WTC11 (cell line): Measurements from ENCODE around the gene GPR155. TPM values are rescaled to one million over a fixed set of nuclear protein-coding genes. Genes with fewer than 3 reads are reported as not detected.

Experiments
- ATAC-seq: fragments of 200-7000 bp; cut with Tn5 transposase; 2 replicates; pipeline ENCODE4 v1.10.0; 2021; ENCODE audit warnings: mild to moderate bottlenecking, moderate library complexity
- CTCF ChIA-PET: fragments of 300-600 bp; sonication (Branson Sonifier 250); formaldehyde crosslinking; loops from one replicate; lab custom pipeline; 2021; ENCODE audit warnings: antibody characterized with exemption; lab: Charles Lee
- POLR2A ChIA-PET: fragments of 350-600 bp; sonication (Branson Sonifier 250); formaldehyde crosslinking; loops from one replicate; lab custom pipeline; 2021; ENCODE audit warnings: antibody characterized with exemption; lab: Charles Lee
- DNase-seq: peaks from one replicate; pipeline ENCODE4 v3.0.0; 2021; ENCODE audit warnings: low spot score
- H3K27ac Mint-ChIP-seq: 2 replicates; pipeline ENCODE4 v1.8.0; 2021; ENCODE audit warnings: mixed read lengths
- H3K27me3 Mint-ChIP-seq: 2 replicates; pipeline ENCODE4 v1.8.0; 2021; ENCODE audit warnings: low read depth, mild to moderate bottlenecking, moderate library complexity, mixed read lengths
- H3K36me3 Mint-ChIP-seq: 2 replicates; pipeline ENCODE4 v1.8.0; 2021; ENCODE audit warnings: mixed read lengths
- H3K4me1 Mint-ChIP-seq: 2 replicates; pipeline ENCODE4 v1.8.0; 2022; ENCODE audit warnings: mixed read lengths
- H3K4me3 Mint-ChIP-seq: 2 replicates; pipeline ENCODE4 v1.8.0; 2021; ENCODE audit warnings: mild to moderate bottlenecking, moderate library complexity, mixed read lengths
- H3K9me3 Mint-ChIP-seq: 2 replicates; pipeline ENCODE4 v1.8.0; 2021; ENCODE audit warnings: mixed read lengths
- ATF2 ChIP-seq: sonication (generic); formaldehyde crosslinking; IDR thresholded peaks from 2 replicates; pipeline ENCODE4 v1.8.1; 2022; ENCODE audit warnings: low read depth, missing genetic modification reagents, borderline replicate concordance
- ATF3 ChIP-seq: sonication (generic); formaldehyde crosslinking; conservative IDR thresholded peaks from 2 replicates; pipeline ENCODE4 v1.8.1; 2022; ENCODE audit warnings: mild to moderate bottlenecking, missing genetic modification reagents
- CREB1 ChIP-seq: sonication (generic); formaldehyde crosslinking; IDR thresholded peaks from 2 replicates; pipeline ENCODE4 v1.8.0; 2023; ENCODE audit warnings: mild to moderate bottlenecking, missing genetic modification reagents
- CREM ChIP-seq: sonication (generic); formaldehyde crosslinking; IDR thresholded peaks from 2 replicates; pipeline ENCODE4 v1.8.1; 2022; ENCODE audit warnings: mild to moderate bottlenecking, missing genetic modification reagents, moderate library complexity
- EMX1 ChIP-seq: fragments of 250-450 bp; sonication (Bioruptor Pico); IDR thresholded peaks from 2 replicates; pipeline ENCODE4 v1.8.0; 2021; ENCODE audit warnings: mild to moderate bottlenecking
- FOXJ3 ChIP-seq: sonication (generic); formaldehyde crosslinking; IDR thresholded peaks from 2 replicates; pipeline ENCODE4 v1.9.0; 2021; ENCODE audit warnings: missing genetic modification reagents, mild to moderate bottlenecking, borderline replicate concordance
- FOXP1 ChIP-seq: sonication (generic); formaldehyde crosslinking; IDR thresholded peaks from 2 replicates; pipeline ENCODE4 v1.8.0; 2022; ENCODE audit warnings: missing genetic modification reagents, mild to moderate bottlenecking, moderate library complexity, borderline replicate concordance
- IRF1 ChIP-seq: sonication (generic); formaldehyde crosslinking; IDR thresholded peaks from 2 replicates; pipeline ENCODE4 v1.8.0; 2023; ENCODE audit warnings: missing genetic modification reagents
- JAZF1 ChIP-seq: fragments of 250-450 bp; sonication (Bioruptor Pico); IDR thresholded peaks from 2 replicates; pipeline ENCODE4 v1.9.0; 2021; ENCODE audit warnings: moderate library complexity, mild to moderate bottlenecking, inconsistent platforms
- JUN ChIP-seq: sonication (generic); formaldehyde crosslinking; IDR thresholded peaks from 2 replicates; pipeline ENCODE4 v1.8.0; 2023; ENCODE audit warnings: mild to moderate bottlenecking, missing genetic modification reagents
- KAT7 ChIP-seq: sonication (generic); formaldehyde crosslinking; IDR thresholded peaks from 2 replicates; pipeline ENCODE4 v1.8.1; 2023; ENCODE audit warnings: missing genetic modification reagents, mild to moderate bottlenecking, borderline replicate concordance
- MAX ChIP-seq: sonication (generic); formaldehyde crosslinking; IDR thresholded peaks from 2 replicates; pipeline ENCODE4 v1.8.0; 2022; ENCODE audit warnings: mild to moderate bottlenecking, missing genetic modification reagents
- MYBL2 ChIP-seq: sonication (generic); formaldehyde crosslinking; IDR thresholded peaks from 2 replicates; pipeline ENCODE4 v1.8.1; 2023; ENCODE audit warnings: mild to moderate bottlenecking, moderate library complexity, missing genetic modification reagents
- NFATC4 ChIP-seq: fragments of 250-450 bp; sonication (Bioruptor Pico); IDR thresholded peaks from 2 replicates; pipeline ENCODE4 v1.9.0; 2021; ENCODE audit warnings: mild to moderate bottlenecking
- NFE2L1 ChIP-seq: sonication (generic); formaldehyde crosslinking; IDR thresholded peaks from 2 replicates; pipeline ENCODE4 v1.8.1; 2023; ENCODE audit warnings: missing genetic modification reagents
- NFYB ChIP-seq: sonication (generic); formaldehyde crosslinking; conservative IDR thresholded peaks from 2 replicates; pipeline ENCODE4 v1.8.0; 2022; ENCODE audit warnings: low read depth, missing genetic modification reagents
- OVOL2 ChIP-seq: fragments of 250-450 bp; sonication (Bioruptor Pico); IDR thresholded peaks from 2 replicates; pipeline ENCODE4 v1.9.0; 2021; ENCODE audit warnings: mild to moderate bottlenecking, borderline replicate concordance
- RORB ChIP-seq: fragments of 250-450 bp; sonication (Bioruptor Pico); IDR thresholded peaks from 2 replicates; pipeline ENCODE4 v1.9.0; 2021; ENCODE audit warnings: mild to moderate bottlenecking
- SMAD3 ChIP-seq: sonication (generic); formaldehyde crosslinking; IDR thresholded peaks from 2 replicates; pipeline ENCODE4 v1.8.0; 2022; ENCODE audit warnings: missing genetic modification reagents, mild to moderate bottlenecking, borderline replicate concordance
- SMAD4 ChIP-seq: sonication (generic); formaldehyde crosslinking; IDR thresholded peaks from 2 replicates; pipeline ENCODE4 v1.8.0; 2022; ENCODE audit warnings: mild to moderate bottlenecking, missing genetic modification reagents
- SP1 ChIP-seq: sonication (generic); formaldehyde crosslinking; conservative IDR thresholded peaks from 2 replicates; pipeline ENCODE4 v1.8.1; 2022; ENCODE audit warnings: missing genetic modification reagents
- TEAD1 ChIP-seq: sonication (generic); formaldehyde crosslinking; IDR thresholded peaks from 2 replicates; pipeline ENCODE4 v1.8.0; 2022; ENCODE audit warnings: mild to moderate bottlenecking, missing genetic modification reagents
- TEAD4 ChIP-seq: sonication (generic); formaldehyde crosslinking; IDR thresholded peaks from 2 replicates; pipeline ENCODE4 v1.8.0; 2022; ENCODE audit warnings: mild to moderate bottlenecking, missing genetic modification reagents
- ZMAT4 ChIP-seq: fragments of 250-450 bp; sonication (Bioruptor Pico); IDR thresholded peaks from 2 replicates; pipeline ENCODE4 v1.9.0; 2021; ENCODE audit warnings: mild to moderate bottlenecking
- ZNF281 ChIP-seq: sonication (generic); formaldehyde crosslinking; IDR thresholded peaks from 2 replicates; pipeline ENCODE4 v1.8.0; 2023; ENCODE audit warnings: mild to moderate bottlenecking, missing genetic modification reagents
- ZNF512 ChIP-seq: sonication (generic); formaldehyde crosslinking; IDR thresholded peaks from 2 replicates; pipeline ENCODE4 v1.8.1; 2022; ENCODE audit warnings: missing genetic modification reagents, borderline replicate concordance
- total RNA-seq: library from RNA; stranded (reverse); gene quantifications from 3 replicates; pipeline ENCODE4 v1.2.3, GENCODE V29; 2021

GPR155 gene
- total RNA-seq, 1 experiment from 2014 or later: 0.74 TPM

GRCh38 chr2:174499371-174499770 lies 12.5 kb upstream of the GPR155 start:
- H3K36me3 Mint-ChIP-seq: no peaks in the 10 kb centered on the region
- DNase-seq (no peak), ATAC-seq (no peak)
- CTCF ChIA-PET: no interaction called here
- no peak overlapping the region for H3K27ac Mint-ChIP-seq
- no peak overlapping the region for H3K4me3 Mint-ChIP-seq
- no peak for TF ChIP-seq TEAD4
- TF ChIP-seq SMAD4 (CRISPR knock-in tag): no peak
- no peak for TF ChIP-seq SP1
- TF ChIP-seq RORB: no peak
- TF ChIP-seq ATF3 (CRISPR knock-in tag): no peak
- no peak for TF ChIP-seq IRF1
- TF ChIP-seq OVOL2: no peak
- no peak for TF ChIP-seq TEAD1
- TF ChIP-seq FOXJ3: no peak
- H3K4me1 Mint-ChIP-seq: peaks cover 10% of the 10 kb centered on the region
- peaks cover 17% of the 10 kb centered on the region for H3K9me3 Mint-ChIP-seq
- peaks cover 5% of the 10 kb centered on the region for H3K27me3 Mint-ChIP-seq
- POLR2A ChIA-PET: no interaction called here

- Mint-ChIP-seq H3K4me1 (peaks cover 10% of the 10 kb centered on the region), H3K4me3 (no peak overlapping the region), H3K27ac (no peak overlapping the region), H3K9me3 (peaks cover 6% of the 10 kb centered on the region), H3K36me3 (no peaks in the 10 kb centered on the region), H3K27me3 (peaks cover 11% of the 10 kb centered on the region)
- POLR2A ChIA-PET: no interaction called here
- DNase-seq (no peak), ATAC-seq (peak; percentile 92)
- CTCF ChIA-PET: interaction anchor here (1.4 kb wide), 1 partner anchor 33 kb away, joined by 3 read pairs; no protein-coding TSS in a partner anchor
- TF ChIP-seq JUN (no peak), NFYB (CRISPR knock-in tag) (peak; percentile 73)
Measured at GRCh38 chr2:174495365-174496012, 8.7 kb upstream of the GPR155 start.

GRCh38 chr2:174493549-174494331 lies 6.9 kb upstream of the GPR155 start:
- no peak overlapping the region for H3K27ac Mint-ChIP-seq
- ATAC-seq (no peak), DNase-seq (no peak)
- no peak overlapping the region for H3K4me3 Mint-ChIP-seq
- H3K27me3 Mint-ChIP-seq: peaks cover 21% of the 10 kb centered on the region
- H3K4me1 Mint-ChIP-seq: peaks cover 10% of the 10 kb centered on the region
- H3K9me3 Mint-ChIP-seq: peaks cover 3% of the 10 kb centered on the region; the same call in 1 of the 2 replicates
- 0 out of 2 replicates have a peak, but pooled peaks cover 3% of the 10 kb centered on the region for H3K36me3 Mint-ChIP-seq
- CTCF ChIA-PET: no interaction called here
- POLR2A ChIA-PET: interaction anchor here (0.5 kb wide), 1 partner anchor 380 kb away, joined by 3 read pairs; no protein-coding TSS in a partner anchor
- no peak for TF ChIP-seq ATF2 (CRISPR knock-in tag)
- TF ChIP-seq ZMAT4 (CRISPR knock-in tag): no peak
- no peak for TF ChIP-seq SMAD3 (CRISPR knock-in tag)
- no peak for TF ChIP-seq JAZF1 (CRISPR knock-in tag)
- no peak for TF ChIP-seq CREB1 (CRISPR knock-in tag)
- TF ChIP-seq FOXP1: no peak
- no peak for TF ChIP-seq MYBL2 (CRISPR knock-in tag)
- no peak for TF ChIP-seq EMX1
- TF ChIP-seq ZNF512 (CRISPR knock-in tag): no peak
- TF ChIP-seq NFATC4 (CRISPR knock-in tag): no peak
- no peak for TF ChIP-seq NFE2L1
- TF ChIP-seq TEAD4: no peak
- no peak for TF ChIP-seq CREM (CRISPR knock-in tag)
- no peak for TF ChIP-seq KAT7 (CRISPR knock-in tag)
- no peak for TF ChIP-seq ZNF281 (CRISPR knock-in tag)
- TF ChIP-seq MAX (CRISPR knock-in tag): no peak
